ENCODE measurements around the gene ARL15. TPM values are rescaled to one million over a fixed set of nuclear protein-coding genes. Genes with fewer than 3 reads are reported as not detected.

ARL15 gene
- total RNA-seq, 1 experiment from 2014 or later, result 140 TPM

- BruUV-seq (replicated peaks), result no TSS peak
- Mint-ChIP-seq H3K9me3 (ENCODE audit: unreplicated experiment) (no peaks in the 10 kb centered on the region), H3K4me3 (ENCODE audit: unreplicated experiment) (no peak overlapping the region), H3K27ac (ENCODE audit: unreplicated experiment) (no peak overlapping the region), H3K36me3 (ENCODE audit: insufficient read depth, unreplicated experiment) (peaks cover 12% of the 10 kb centered on the region), H3K27me3 (ENCODE audit: insufficient read depth, unreplicated experiment) (no peaks in the 10 kb centered on the region), H3K4me1 (ENCODE audit: low read depth, unreplicated experiment) (peaks cover 21% of the 10 kb centered on the region)
- Histone ChIP-seq H3K36me3 (ENCODE audit: control insufficient read depth, insufficient read depth, low read length) (no peaks in the 10 kb centered on the region), H3K27me3 (replicated peaks; ENCODE audit: control insufficient read depth, insufficient read depth, low read length) (no peaks in the 10 kb centered on the region), H3K4me1 (peaks cover 11% of the 10 kb centered on the region; the same call in 1 of the 2 replicates), H3K4me3 (ENCODE audit: low read depth, low read length) (no peak overlapping the region), H3K9me3 (no peaks in the 10 kb centered on the region)
- intact Hi-C loops (cut with micrococcal nuclease; ENCODE audit: unreplicated experiment), result no loop called here
- no peak for DNase-seq
- POLR2A ChIA-PET, result no interaction called here
- TF ChIP-seq CTCF (IDR thresholded peaks at IDR 0.05; ENCODE audit: insufficient read depth in 1 of 2, low read depth in 1 of 2, low read length in 1 of 2, severe bottlenecking in 1 of 2, unreplicated experiment in 1 of 2), result no peak
- CTCF ChIA-PET, result no interaction called here
These were observed 18.9 kb downstream of the ARL15 start for GRCh38 chr5:54291498-54291897.

- intact Hi-C loops (cut with micrococcal nuclease; ENCODE audit: unreplicated experiment), result no loop called here
- Mint-ChIP-seq H3K9me3 (ENCODE audit: unreplicated experiment) (no peaks in the 10 kb centered on the region), H3K4me1 (ENCODE audit: low read depth, unreplicated experiment) (peaks cover 23% of the 10 kb centered on the region), H3K4me3 (ENCODE audit: unreplicated experiment) (no peak overlapping the region), H3K36me3 (ENCODE audit: insufficient read depth, unreplicated experiment) (peaks cover 12% of the 10 kb centered on the region), H3K27ac (ENCODE audit: unreplicated experiment) (no peak overlapping the region), H3K27me3 (ENCODE audit: insufficient read depth, unreplicated experiment) (no peaks in the 10 kb centered on the region)
- DNase-seq, result no peak
- Histone ChIP-seq H3K27me3 (replicated peaks; ENCODE audit: control insufficient read depth, insufficient read depth, low read length) (no peaks in the 10 kb centered on the region), H3K4me3 (ENCODE audit: low read depth, low read length) (no peak overlapping the region), H3K36me3 (ENCODE audit: control insufficient read depth, insufficient read depth, low read length) (no peaks in the 10 kb centered on the region), H3K9me3 (no peaks in the 10 kb centered on the region), H3K4me1 (peaks cover 9% of the 10 kb centered on the region; the same call in 1 of the 2 replicates)
- TF ChIP-seq CTCF (IDR thresholded peaks at IDR 0.05; ENCODE audit: insufficient read depth in 1 of 2, low read depth in 1 of 2, low read length in 1 of 2, severe bottlenecking in 1 of 2, unreplicated experiment in 1 of 2), result no peak
- ChIA-PET POLR2A (no interaction called here), CTCF (no interaction called here)
- no TSS peak for BruUV-seq (replicated peaks)
These were observed 20.6 kb downstream of the ARL15 start for GRCh38 chr5:54289769-54290168.

GRCh38 chr5:54288568-54289217, 21.7 kb downstream of the ARL15 start:
- no peak for DNase-seq
- peaks cover 21% of the 10 kb centered on the region for H3K4me1 Mint-ChIP-seq (ENCODE audit: low read depth, unreplicated experiment)
- no peaks in the 10 kb centered on the region for H3K9me3 ChIP-seq
- TF ChIP-seq CTCF (IDR thresholded peaks at IDR 0.05; ENCODE audit: insufficient read depth in 1 of 2, low read depth in 1 of 2, low read length in 1 of 2, severe bottlenecking in 1 of 2, unreplicated experiment in 1 of 2), result no peak
- ChIA-PET CTCF (no interaction called here), POLR2A (no interaction called here)
- intact Hi-C loops (cut with micrococcal nuclease; ENCODE audit: unreplicated experiment), result no loop called here
- H3K4me3 ChIP-seq (ENCODE audit: low read depth, low read length), result no peak overlapping the region
- H3K36me3 Mint-ChIP-seq (ENCODE audit: insufficient read depth, unreplicated experiment), result peaks cover 12% of the 10 kb centered on the region
- H3K4me3 Mint-ChIP-seq (ENCODE audit: unreplicated experiment), result no peak overlapping the region
- H3K27ac Mint-ChIP-seq (ENCODE audit: unreplicated experiment), result no peak overlapping the region
- no peaks in the 10 kb centered on the region for H3K27me3 Mint-ChIP-seq (ENCODE audit: insufficient read depth, unreplicated experiment)
- no peaks in the 10 kb centered on the region for H3K27me3 ChIP-seq (replicated peaks; ENCODE audit: control insufficient read depth, insufficient read depth, low read length)
- no peaks in the 10 kb centered on the region; the same call in 1 of the 2 replicates for H3K4me1 ChIP-seq
- H3K9me3 Mint-ChIP-seq (ENCODE audit: unreplicated experiment), result no peaks in the 10 kb centered on the region
- H3K36me3 ChIP-seq (ENCODE audit: control insufficient read depth, insufficient read depth, low read length), result no peaks in the 10 kb centered on the region
- BruUV-seq (replicated peaks), result no TSS peak

All from Caco-2 (cell line).